ENCODE measurements around the gene NRG2.

DNA sequence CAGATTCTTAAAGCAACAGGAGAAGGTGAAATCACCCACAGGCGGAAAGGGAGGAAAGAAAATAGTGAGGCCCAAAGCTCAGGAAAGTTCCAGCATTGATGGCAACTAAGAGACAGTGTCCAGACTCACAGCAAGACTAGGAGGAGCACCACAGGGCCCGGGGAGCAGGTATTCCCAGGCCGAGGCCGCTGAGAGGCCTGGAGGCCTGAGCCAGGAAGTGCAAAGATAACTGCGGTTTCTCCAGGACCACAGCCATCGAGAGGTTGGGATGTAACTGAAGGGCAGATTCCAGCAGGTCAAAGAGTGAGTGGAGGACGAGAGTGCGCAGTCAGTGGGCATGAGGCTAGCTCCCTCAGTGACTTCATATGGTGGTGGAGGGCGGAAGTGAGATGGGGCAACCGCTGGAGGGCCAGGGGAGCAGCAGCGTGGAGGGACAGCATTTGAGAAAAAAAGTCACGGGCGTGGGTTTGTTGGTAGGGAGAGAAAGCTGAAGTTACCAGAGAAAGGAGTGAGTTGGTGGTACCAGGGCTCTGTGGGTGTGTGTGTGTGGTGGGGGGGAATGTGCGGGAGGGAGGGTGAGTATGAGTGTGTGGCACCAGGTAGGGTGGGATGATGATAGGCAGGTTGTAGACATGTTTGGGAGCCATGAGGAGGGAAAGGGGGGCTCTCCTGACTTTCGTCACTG, 157.8 kb downstream of the NRG2 start:
- TF ChIP-seq EP300 (IDR thresholded peaks at IDR 0.05; ENCODE audit: borderline replicate concordance in 1 of 2, low read depth in 1 of 2, low read length in 1 of 2) (no peak), RAD21 (IDR thresholded peaks at IDR 0.05; ENCODE audit: low read length) (no peak), JUND (IDR thresholded peaks at IDR 0.05) (no peak), MAX (IDR thresholded peaks at IDR 0.05; ENCODE audit: low read depth) (no peak), EZH2phosphoT487 (IDR thresholded peaks at IDR 0.05; ENCODE audit: borderline replicate concordance, low read depth) (no peak)
- TF ChIP-seq, protein P1, sequence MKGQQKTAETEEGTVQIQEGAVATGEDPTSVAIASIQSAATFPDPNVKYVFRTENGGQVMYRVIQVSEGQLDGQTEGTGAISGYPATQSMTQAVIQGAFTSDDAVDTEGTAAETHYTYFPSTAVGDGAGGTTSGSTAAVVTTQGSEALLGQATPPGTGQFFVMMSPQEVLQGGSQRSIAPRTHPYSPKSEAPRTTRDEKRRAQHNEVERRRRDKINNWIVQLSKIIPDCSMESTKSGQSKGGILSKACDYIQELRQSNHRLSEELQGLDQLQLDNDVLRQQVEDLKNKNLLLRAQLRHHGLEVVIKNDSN (IDR thresholded peaks at IDR 0.05; ENCODE audit: borderline replicate concordance, low read depth), result no peak
- TF ChIP-seq, protein P2, sequence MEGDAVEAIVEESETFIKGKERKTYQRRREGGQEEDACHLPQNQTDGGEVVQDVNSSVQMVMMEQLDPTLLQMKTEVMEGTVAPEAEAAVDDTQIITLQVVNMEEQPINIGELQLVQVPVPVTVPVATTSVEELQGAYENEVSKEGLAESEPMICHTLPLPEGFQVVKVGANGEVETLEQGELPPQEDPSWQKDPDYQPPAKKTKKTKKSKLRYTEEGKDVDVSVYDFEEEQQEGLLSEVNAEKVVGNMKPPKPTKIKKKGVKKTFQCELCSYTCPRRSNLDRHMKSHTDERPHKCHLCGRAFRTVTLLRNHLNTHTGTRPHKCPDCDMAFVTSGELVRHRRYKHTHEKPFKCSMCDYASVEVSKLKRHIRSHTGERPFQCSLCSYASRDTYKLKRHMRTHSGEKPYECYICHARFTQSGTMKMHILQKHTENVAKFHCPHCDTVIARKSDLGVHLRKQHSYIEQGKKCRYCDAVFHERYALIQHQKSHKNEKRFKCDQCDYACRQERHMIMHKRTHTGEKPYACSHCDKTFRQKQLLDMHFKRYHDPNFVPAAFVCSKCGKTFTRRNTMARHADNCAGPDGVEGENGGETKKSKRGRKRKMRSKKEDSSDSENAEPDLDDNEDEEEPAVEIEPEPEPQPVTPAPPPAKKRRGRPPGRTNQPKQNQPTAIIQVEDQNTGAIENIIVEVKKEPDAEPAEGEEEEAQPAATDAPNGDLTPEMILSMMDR (IDR thresholded peaks at IDR 0.05), result no peak
